ENCODE measurements around the gene TEKT5. TPM values are rescaled to one million over a fixed set of nuclear protein-coding genes. Genes with fewer than 3 reads are reported as not detected.

TEKT5 gene
- total RNA-seq, 1 donor from 2014 or later: not detected

DNA sequence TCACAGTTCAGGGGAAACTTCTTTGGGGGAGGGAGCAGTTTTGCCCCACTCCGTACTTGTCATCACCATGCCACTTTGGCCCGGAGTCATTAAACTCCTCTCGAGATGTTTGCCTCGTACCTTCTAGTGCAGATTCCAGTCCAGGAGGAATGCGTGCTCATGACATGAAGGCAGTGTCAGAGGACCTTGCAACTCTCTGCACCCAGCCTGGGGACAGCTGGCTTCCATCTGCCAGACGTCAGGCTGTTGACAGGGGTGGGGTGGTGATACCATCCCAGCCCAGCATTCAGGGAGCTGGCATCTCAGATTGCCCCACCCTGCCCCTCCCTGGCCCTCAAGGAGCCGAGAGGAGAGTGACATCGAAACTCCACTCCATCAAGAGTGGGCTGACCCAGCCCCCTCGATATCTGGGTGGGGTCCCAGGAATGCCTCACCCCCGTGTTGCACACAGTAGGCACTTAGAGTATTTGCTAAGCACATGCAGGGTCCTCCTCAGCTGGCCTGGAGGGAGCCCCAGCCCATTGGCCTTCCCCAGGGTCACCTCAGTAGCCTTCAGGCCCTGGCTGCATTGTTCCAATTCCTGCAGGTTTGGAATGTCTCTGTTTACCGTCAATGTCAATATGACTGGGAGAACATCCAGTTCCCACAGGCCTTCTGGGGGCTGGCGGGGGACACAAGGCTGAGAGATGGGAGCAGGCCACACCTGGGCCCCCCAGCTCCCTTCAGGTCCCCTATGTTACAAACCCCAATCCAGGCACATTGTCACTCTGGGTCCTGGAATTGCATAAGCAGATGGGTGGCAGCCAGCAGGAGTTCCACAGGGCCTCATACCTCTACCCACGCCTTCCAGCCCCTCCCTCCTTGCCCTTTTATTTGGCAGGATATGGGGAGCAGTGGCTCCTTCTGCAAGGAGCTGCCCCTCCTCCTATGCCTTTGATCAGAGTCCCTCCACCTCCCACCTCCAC, 93.0 kb downstream of the TEKT5 start:
- intact Hi-C loops (cut with DNase I): loop anchor here (1.0 kb wide), 1 partner anchor 24 kb away; no protein-coding TSS in a partner anchor
- DNase-seq (ENCODE audit: missing footprints) (no peak), ATAC-seq (peak; percentile 88)

DNA sequence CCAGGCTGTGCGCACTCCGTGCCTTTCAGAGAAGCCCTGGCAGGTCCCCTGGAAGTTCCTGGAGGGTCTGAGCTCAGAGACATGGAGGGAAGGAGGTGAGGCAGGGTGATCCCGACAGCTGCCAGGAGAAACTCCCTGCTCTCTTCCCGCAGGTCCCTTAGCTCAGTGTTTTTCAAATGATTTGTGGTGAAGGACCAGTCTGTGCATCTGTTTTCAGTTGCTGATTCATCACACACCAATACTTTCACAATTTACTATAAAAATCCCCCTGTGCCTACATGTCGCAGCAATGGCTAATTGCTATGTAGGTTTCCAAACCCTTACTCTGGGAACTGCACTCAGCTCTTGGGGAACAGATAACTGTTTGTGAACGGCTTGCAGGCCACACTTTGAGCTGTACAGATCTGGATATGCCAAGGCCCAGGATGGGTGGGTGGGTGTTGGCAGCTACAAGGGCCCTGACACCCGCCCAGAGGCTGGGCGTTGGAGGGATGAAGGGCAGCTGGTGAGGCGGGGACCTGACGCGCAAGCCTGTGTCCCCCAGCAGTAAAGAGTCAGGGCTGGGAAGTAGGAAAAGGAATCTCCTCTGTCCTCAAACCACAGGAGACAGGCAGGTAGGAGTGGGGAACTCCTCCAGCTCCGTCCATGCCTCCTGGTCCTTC, 93.8 kb downstream of the TEKT5 start:
- no peak for DNase-seq (ENCODE audit: missing footprints)
- peak; percentile 58 for ATAC-seq
- intact Hi-C loops (cut with DNase I): loop anchor here (1.0 kb wide), 1 partner anchor 24 kb away; no protein-coding TSS in a partner anchor

- intact Hi-C loops (cut with DNase I): no loop called here
- DNase-seq (ENCODE audit: missing footprints): no peak
- no peak for ATAC-seq
These were observed 95.1 kb downstream of the TEKT5 start for GRCh38 chr16:10599626-10600025.

DNA sequence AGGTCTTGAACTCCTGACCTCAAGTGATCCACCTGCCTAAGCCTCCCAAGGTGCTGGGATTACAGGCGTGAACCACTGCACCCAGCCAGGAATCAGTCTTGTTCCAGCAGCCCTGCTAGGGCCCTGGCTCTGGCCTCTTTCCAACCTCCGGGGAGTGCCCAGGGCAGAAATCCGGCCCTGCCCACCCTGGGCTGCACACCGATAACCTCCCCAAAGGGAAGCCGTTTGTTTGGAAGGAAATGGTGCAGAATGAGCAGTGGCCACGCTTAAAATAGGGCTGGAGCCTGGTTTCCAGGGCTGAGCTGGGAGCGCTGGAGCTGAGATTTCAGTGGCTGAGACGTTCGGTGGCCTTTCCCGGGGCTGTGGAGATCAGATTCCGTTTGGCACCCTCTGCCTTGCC, 96.6 kb downstream of the TEKT5 start:
- DNase-seq (ENCODE audit: missing footprints) (no peak), ATAC-seq (no peak)
- intact Hi-C loops (cut with DNase I): no loop called here

DNA sequence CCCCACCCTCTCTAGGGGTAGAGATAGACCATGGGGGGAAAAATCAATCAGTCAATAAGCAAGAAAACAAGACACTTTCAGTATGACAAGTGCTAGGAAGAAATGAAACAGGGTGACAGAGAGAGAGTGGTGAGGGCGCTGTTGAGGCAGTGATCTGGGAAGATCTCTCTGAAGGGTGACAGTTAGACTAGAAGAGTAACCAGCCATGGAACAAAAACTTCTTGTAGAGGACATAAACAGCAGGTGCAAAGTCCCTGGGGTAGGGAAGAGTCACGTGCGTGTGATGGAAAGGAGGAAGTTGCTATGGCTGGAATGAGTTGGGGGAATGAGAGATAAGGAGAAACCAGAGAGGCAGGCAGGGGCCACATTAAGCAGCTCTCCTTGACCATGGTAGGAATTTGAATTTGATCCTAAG, 97.5 kb downstream of the TEKT5 start:
- DNase-seq (ENCODE audit: missing footprints) (no peak), ATAC-seq (no peak)
- intact Hi-C loops (cut with DNase I): loop anchor here (2.0 kb wide), 1 partner anchor 16 kb away; the partner anchor contains the start of gene EMP2

GRCh38 chr16:10594312-10594950, 100.3 kb downstream of the TEKT5 start:
- ATAC-seq (no peak), DNase-seq (ENCODE audit: missing footprints) (no peak)
- intact Hi-C loops (cut with DNase I): no loop called here

GRCh38 chr16:10592611-10593010, 102.1 kb downstream of the TEKT5 start:
- intact Hi-C loops (cut with DNase I): no loop called here
- DNase-seq (ENCODE audit: missing footprints) (no peak), ATAC-seq (no peak)

- intact Hi-C loops (cut with DNase I): no loop called here
- DNase-seq (ENCODE audit: missing footprints) (no peak), ATAC-seq (no peak)
These were observed 104.4 kb downstream of the TEKT5 start for GRCh38 chr16:10590342-10590741.

DNA sequence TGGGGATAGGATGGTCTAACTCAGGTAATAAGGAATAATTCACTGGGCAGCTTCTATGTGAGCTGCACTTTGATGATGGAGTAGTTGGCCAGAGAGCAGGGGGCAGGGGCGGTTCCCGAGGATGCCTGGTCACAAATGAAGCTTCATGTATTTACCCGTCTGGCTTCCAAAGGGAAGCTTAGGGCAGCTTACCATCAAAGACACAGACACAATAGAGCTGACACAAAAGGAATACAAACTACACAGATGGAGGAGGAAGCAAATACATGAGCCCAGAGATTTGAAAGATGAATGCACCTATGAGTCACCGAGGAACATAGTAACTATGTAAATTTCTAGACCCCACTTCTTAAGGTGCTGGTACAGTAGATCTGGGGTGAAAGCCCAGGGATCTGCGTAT, 105.6 kb downstream of the TEKT5 start:
- intact Hi-C loops (cut with DNase I): no loop called here
- no peak for ATAC-seq
- DNase-seq (ENCODE audit: missing footprints): no peak

GRCh38 chr16:10587622-10588021, 107.1 kb downstream of the TEKT5 start:
- intact Hi-C loops (cut with DNase I): no loop called here
- no peak for ATAC-seq
- no peak for DNase-seq (ENCODE audit: missing footprints)

DNA sequence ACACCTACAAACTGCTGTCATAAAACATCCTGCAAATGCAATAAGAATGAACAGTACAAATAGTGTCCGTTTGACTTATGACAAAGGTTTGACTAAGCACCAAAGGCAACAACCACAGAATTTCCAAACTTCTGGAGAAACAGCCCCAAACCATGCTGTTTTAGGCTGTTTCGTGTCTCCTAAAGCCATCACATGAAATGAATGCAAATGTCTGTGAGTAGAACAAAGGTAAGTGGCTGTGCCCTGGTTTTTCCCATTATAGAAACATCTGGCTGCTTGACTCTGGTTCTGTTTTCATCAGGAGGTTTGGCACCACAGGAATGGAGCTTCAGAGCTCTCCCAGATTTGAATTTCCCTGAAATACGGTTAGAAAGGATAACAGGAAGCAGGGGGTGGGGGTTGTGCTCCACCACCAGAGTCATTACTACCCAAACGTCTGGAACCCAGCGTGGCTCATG, 109.7 kb downstream of the TEKT5 start:
- intact Hi-C loops (cut with DNase I): no loop called here
- ATAC-seq: no peak

DNA sequence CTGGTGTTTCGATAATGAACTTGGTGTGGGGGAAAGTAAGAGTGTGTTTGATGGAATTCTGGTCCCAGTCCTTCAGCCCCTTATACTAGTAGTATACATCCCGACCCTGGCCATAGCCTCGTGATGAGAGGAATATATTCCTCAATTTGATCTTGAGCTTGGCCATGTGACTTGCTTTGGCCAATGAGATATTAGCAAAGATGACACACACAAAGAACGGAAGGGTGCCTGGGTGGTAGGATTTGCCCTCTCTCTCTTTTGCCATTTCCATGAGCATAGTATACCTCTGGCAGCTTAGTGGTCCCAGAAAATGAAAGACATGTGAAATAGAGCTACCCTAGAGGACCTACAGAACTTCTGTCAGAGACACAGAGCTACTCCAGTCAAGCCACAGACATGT, 111.5 kb downstream of the TEKT5 start:
- intact Hi-C loops (cut with DNase I): no loop called here
- no peak for DNase-seq (ENCODE audit: missing footprints)
- no peak for ATAC-seq

More for the DNA sequence above, 109.7 kb downstream of the TEKT5 start:
- DNase-seq (ENCODE audit: missing footprints): no peak

DNA sequence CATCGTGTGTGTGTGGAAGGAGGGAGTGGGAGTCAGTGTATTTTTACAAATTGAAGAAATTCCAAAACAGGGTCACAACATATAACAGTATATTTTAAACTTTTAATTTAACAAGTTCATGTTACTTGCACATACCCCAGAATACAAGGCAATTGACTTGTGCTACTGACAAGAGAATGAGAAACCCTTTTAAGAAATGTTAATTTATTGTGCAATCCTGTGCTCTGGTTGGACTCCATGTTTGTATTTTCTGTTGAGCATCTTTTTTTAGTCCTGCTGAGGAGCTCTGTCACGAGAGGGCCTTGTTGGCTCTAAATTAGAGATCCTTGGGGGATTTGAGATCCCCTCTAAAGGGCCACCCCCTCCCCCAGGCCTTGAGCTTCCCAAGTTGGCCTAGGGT, 113.2 kb downstream of the TEKT5 start:
- DNase-seq (ENCODE audit: missing footprints) (no peak), ATAC-seq (no peak)
- intact Hi-C loops (cut with DNase I): loop anchor here (2.0 kb wide), 1 partner anchor 15 kb away; no protein-coding TSS in a partner anchor

DNA sequence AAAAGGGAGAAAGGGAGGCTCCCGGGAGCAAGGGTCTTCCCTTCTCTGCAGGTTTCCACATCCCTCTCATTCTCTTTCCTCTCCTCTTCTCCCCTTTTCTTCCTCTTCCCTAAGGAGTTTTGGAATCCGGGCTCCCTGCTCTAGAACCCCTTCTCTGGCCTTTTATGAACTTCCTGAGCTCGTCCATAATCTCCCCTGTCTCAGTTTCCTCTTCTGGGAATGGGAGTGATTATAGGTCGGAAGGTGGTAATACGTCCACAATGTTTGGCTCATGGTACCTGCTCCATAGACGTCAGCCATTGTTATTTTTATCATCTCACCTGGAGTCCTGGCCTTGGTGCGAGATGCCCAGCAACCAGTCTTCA, 113.9 kb downstream of the TEKT5 start:
- DNase-seq (ENCODE audit: missing footprints) (no peak), ATAC-seq (no peak)
- intact Hi-C loops (cut with DNase I): loop anchor here (1.0 to 2.0 kb wide), 4 partner anchors 16 to 60 kb away; no protein-coding TSS in a partner anchor

DNA sequence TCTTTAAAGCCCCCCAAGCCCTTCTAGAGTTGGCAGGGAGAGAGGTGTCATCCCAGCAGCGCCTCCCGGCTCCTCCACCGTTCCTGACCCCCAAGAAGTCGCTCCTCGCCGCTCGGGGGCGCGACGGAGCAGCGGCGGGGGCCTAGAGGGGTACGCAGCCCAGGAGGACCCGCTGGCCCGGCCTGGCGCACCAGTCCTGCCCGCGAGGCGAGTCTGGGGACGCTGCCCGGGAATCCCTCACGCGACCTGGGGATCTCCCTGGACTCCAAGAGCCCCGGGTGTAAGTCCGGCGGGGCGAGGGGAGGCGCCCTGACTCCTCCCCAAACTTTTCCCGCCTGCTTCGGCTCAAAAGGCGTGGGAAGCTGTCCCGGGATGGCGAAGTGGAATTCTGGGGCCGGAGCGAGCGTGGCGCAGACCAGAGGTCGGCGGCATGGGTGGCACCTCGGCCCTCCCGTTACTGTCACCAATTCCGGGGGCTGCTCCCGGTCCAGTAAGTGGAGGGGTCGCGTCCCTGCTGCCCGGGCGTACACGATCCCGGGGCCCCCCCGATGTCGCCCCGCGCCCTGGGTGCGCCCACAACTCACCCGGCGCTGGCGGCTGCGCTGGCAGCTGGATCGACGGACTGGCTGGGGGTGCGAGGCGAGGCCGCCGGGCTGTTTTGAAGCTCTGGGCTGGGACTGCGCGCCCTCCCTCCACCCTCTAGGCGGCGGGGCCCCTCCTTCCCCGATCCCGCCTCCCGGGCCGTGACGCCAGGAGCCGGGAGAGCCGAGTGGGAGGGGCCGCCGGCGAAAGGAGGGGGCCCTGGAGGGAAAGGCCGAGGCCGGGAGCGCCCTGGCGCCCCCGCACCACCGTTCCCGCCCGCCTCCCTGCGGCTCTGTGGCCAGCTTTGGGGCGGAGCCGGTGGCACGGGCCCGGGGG, 114.5 kb downstream of the TEKT5 start, which contains the start of gene EMP2:
Gene EMP2, minus strand, starts transcription at position 634 of the 918 bp plus-strand sequence. CDS start 32,981 bp downstream, outside the sequence.
- intact Hi-C loops (cut with DNase I): loop anchor here (1.0 to 5.0 kb wide), 7 partner anchors 17 to 357 kb away; no protein-coding TSS in a partner anchor
- ATAC-seq: peak; percentile 85
- DNase-seq (ENCODE audit: missing footprints): peak; percentile 88

- intact Hi-C loops (cut with DNase I): loop anchor here (5.0 kb wide), 3 partner anchors 158 to 358 kb away; no protein-coding TSS in a partner anchor
- no peak for DNase-seq (ENCODE audit: missing footprints)
- no peak for ATAC-seq
These were observed 115.2 kb downstream of the TEKT5 start for GRCh38 chr16:10579575-10579964.

GRCh38 chr16:10578474-10579316, 116.0 kb downstream of the TEKT5 start:
- intact Hi-C loops (cut with DNase I): loop anchor here (5.0 kb wide), 3 partner anchors 159 to 359 kb away; no protein-coding TSS in a partner anchor
- no peak for DNase-seq (ENCODE audit: missing footprints)
- ATAC-seq: peak; percentile 26
